Astrocyte (in vitro differentiated cells and primary cell): ENCODE data around the gene FHOD1.

ENCODE experiments used
- EZH2 ChIP-seq: IDR thresholded peaks from 2 replicates; pipeline ENCODE4 v1.6.1; 2012; ENCODE audit warnings: mild to moderate bottlenecking, low read length, inconsistent platforms; ENCODE audit not compliant: insufficient read depth
- TF ChIP-seq, protein P1 (sequence below): IDR thresholded peaks from 2 replicates; pipeline ENCODE4 v1.5.1; 2011; ENCODE audit warnings: low read depth, mild to moderate bottlenecking, inconsistent platforms, low read length, moderate library complexity; ENCODE audit not compliant: insufficient read depth

- TF ChIP-seq, protein P1, sequence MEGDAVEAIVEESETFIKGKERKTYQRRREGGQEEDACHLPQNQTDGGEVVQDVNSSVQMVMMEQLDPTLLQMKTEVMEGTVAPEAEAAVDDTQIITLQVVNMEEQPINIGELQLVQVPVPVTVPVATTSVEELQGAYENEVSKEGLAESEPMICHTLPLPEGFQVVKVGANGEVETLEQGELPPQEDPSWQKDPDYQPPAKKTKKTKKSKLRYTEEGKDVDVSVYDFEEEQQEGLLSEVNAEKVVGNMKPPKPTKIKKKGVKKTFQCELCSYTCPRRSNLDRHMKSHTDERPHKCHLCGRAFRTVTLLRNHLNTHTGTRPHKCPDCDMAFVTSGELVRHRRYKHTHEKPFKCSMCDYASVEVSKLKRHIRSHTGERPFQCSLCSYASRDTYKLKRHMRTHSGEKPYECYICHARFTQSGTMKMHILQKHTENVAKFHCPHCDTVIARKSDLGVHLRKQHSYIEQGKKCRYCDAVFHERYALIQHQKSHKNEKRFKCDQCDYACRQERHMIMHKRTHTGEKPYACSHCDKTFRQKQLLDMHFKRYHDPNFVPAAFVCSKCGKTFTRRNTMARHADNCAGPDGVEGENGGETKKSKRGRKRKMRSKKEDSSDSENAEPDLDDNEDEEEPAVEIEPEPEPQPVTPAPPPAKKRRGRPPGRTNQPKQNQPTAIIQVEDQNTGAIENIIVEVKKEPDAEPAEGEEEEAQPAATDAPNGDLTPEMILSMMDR, result no peak
- no peak for TF ChIP-seq EZH2
These were observed 40.4 kb downstream of the FHOD1 start for GRCh38 chr16:67206838-67207248.
